ENCODE data around the gene DNAH8. TPM values are rescaled to one million over a fixed set of nuclear protein-coding genes. Genes with fewer than 3 reads are reported as not detected.

DNAH8 gene
- total RNA-seq, 4 donors from 2014 or later = under 0.01 TPM; not detected in 3

DNA sequence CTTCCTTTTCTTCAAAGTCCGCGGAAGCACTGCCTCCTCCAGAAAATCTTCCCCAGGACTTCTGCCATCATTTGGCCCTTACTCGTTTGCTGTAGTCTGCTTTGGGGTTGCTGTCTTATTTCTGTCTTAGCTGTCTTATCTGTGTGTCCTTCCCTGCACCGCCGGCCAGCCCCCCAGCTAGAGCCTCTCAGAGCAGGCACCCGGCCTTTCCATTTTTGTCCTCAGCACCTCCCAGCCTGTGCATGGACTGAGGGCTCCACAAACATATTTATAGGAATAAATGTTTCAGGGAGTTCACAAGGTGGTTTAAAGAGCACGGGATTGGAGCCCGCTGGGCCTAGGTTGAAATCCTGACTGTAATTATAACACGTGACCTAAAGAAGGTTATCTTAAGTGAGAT is 341.6 kb downstream of the DNAH8 start:
- no peaks in the 10 kb centered on the region for H3K9me3 ChIP-seq
- H3K4me3 ChIP-seq = no peak overlapping the region
- TF ChIP-seq, protein P1, sequence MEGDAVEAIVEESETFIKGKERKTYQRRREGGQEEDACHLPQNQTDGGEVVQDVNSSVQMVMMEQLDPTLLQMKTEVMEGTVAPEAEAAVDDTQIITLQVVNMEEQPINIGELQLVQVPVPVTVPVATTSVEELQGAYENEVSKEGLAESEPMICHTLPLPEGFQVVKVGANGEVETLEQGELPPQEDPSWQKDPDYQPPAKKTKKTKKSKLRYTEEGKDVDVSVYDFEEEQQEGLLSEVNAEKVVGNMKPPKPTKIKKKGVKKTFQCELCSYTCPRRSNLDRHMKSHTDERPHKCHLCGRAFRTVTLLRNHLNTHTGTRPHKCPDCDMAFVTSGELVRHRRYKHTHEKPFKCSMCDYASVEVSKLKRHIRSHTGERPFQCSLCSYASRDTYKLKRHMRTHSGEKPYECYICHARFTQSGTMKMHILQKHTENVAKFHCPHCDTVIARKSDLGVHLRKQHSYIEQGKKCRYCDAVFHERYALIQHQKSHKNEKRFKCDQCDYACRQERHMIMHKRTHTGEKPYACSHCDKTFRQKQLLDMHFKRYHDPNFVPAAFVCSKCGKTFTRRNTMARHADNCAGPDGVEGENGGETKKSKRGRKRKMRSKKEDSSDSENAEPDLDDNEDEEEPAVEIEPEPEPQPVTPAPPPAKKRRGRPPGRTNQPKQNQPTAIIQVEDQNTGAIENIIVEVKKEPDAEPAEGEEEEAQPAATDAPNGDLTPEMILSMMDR (IDR thresholded peaks at IDR 0.05) = no peak
- TF ChIP-seq POLR2A (IDR thresholded peaks at IDR 0.05; ENCODE audit: low read depth) (no peak), POLR2AphosphoS5 (IDR thresholded peaks at IDR 0.05) (no peak), EP300 (IDR thresholded peaks at IDR 0.05) (no peak)
- no peaks in the 10 kb centered on the region for H3K36me3 ChIP-seq
- H3K27ac ChIP-seq (replicated peaks in 1 of 4) = no peak overlapping the region
- 92% methylated on average over 9 of the region's 9 CpGs for WGBS
- intact Hi-C loops (cut with DNase I) = no loop called here
- no peaks in the 10 kb centered on the region for H3K4me1 ChIP-seq
- no peak for DNase-seq (ENCODE audit: extremely low spot score)
- peaks cover 0 to 46% (median 0%) of the 10 kb centered on the region in 4 donors for H3K27me3 ChIP-seq

DNA sequence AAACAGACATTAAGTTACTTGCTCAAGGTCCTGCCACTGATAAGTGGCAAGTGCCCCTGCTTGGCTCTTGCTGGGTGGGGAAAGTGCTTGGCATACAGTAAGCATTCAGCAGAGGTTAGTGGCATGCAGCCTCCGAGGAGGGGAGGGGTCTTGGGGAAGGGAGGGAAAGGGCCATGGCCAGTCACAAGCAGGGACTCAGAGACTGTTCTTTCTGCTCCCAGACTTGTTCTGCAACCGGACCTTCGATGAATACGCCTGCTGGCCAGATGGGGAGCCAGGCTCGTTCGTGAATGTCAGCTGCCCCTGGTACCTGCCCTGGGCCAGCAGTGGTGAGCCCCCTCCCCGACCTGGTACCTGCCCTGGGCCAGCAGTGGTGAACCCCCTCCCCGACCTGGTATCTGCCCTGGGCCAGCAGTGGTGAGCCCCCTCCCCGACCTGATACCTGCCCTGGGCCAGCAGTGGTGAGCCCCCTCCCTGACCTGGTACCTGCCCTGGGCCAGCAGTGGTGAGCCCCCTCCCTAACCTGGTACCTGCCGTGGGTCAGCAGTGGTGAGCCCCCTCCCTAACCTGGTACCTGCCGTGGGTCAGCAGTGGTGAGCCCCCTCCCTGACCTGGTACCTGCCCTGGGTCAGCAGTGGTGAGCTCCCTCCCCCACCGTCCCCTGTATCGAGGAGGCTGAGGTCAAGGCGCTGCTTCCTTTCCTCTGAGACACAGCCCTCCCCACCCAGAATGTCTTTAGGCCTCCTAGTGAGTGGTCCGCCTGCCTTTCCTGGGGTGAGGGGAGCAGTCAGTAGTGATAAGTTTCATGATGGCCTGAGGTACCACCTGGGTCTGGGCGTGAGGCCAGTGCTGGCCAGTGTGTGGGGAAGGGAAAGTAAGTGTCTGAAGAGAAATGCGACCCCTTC is 342.4 kb downstream of the DNAH8 start:
- WGBS = 57% methylated on average over 9 of the region's 17 CpGs
- no peak overlapping the region for H3K4me3 ChIP-seq
- no peak for TF ChIP-seq POLR2A (IDR thresholded peaks at IDR 0.05; ENCODE audit: low read depth)
- TF ChIP-seq, protein P1 (IDR thresholded peaks at IDR 0.05) = no peak
- no peaks in the 10 kb centered on the region for H3K4me1 ChIP-seq
- peaks cover 0 to 50% (median 0%) of the 10 kb centered on the region in 4 donors for H3K27me3 ChIP-seq
- no peaks in the 10 kb centered on the region for H3K36me3 ChIP-seq
- H3K9me3 ChIP-seq = no peaks in the 10 kb centered on the region
- intact Hi-C loops (cut with DNase I) = no loop called here
- no peak for DNase-seq (ENCODE audit: extremely low spot score)
- H3K27ac ChIP-seq (replicated peaks in 1 of 4) = no peak overlapping the region

DNA sequence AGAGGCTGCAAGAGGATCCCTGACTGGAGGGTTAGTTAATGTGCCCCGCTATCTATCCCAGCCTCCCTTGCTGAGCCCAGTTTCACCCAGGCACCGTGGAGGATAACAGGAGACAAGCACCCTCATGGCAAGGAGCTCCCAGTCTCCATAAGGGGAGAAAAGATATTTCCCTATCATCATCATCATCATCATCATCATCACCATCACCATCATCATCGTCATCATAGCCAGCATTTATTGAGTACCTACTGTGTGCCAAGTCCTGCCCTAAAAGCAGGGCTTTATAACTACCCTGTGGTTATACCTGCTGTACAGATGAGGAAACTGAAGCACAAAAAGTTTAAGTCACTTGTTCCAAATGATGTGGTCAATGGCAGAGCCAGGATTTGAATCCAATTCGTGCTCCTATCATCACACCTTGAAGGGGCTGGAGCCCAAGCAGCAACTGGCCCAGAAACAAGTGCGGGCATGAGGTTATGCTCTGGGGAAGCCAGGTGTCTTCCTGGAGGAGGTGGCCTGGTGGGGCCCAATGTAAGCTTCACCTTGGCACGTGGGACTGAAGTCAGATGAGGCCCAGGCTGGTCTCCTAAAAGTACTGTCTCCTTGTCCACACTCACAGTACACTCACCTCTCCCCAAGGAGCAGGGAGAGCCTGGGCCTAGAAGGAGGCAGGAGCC is 343.5 kb downstream of the DNAH8 start:
- TF ChIP-seq, protein P1 (IDR thresholded peaks at IDR 0.05) = no peak
- TF ChIP-seq POLR2AphosphoS5 (IDR thresholded peaks at IDR 0.05) (no peak), EP300 (IDR thresholded peaks at IDR 0.05) (no peak), POLR2A (IDR thresholded peaks at IDR 0.05; ENCODE audit: low read depth) (no peak)
- intact Hi-C loops (cut with DNase I) = no loop called here
- Histone ChIP-seq H3K27ac (replicated peaks in 1 of 4) (no peak overlapping the region), H3K36me3 (no peaks in the 10 kb centered on the region), H3K4me3 (no peak overlapping the region), H3K9me3 (no peaks in the 10 kb centered on the region), H3K27me3 (peaks cover 0 to 48% (median 0%) of the 10 kb centered on the region in 4 donors), H3K4me1 (no peaks in the 10 kb centered on the region)
- DNase-seq (ENCODE audit: extremely low spot score) = no peak
- WGBS = 83% methylated on average over 4 of the region's 6 CpGs

DNA sequence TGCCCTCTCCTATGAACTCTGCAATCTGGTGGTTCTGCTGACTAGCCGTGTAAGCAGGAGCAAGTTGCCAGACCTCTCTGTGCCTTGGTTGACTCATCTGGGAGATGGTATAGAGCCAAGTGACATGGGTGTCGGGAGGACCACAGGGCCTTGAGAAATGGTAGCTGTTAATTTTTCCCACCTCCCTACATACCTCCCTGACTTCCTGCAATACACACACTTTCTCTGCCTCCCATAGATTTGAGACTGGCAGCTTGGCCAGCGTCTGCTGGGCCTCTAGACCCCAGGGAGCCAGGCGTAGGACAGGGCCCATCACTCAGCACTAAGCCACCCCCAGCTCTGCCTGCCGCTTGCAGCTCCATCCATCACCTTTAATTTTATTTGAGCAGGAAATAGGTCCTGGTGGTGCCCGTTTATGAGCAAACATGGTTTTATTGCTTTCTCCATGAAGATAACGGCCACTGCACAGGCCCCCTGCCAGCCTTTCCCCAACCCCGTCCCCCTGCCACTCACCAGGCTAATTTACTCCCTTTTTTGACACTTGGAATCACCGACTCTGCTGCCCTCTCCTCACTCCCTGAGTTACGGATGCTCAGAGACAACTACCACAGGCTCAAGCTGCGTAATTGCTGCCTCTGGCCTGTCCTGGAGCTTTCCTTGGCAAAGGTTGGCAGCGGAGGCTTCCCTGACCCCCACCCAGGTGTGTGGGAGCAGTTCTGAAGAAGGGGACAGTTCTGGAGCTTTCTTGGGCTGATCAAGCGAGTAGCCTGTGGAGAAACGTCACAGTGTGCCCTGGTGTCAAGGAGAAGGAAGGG is 344.6 kb downstream of the DNAH8 start:
- H3K4me3 ChIP-seq = no peak overlapping the region
- H3K27ac ChIP-seq (replicated peaks in 1 of 4) = no peak overlapping the region
- no peak for DNase-seq (ENCODE audit: extremely low spot score)
- H3K27me3 ChIP-seq = peaks cover 0 to 37% (median 0%) of the 10 kb centered on the region in 4 donors
- TF ChIP-seq POLR2A (IDR thresholded peaks at IDR 0.05; ENCODE audit: low read depth) (no peak), POLR2AphosphoS5 (IDR thresholded peaks at IDR 0.05) (no peak), EP300 (IDR thresholded peaks at IDR 0.05) (no peak)
- TF ChIP-seq, protein P1 (IDR thresholded peaks at IDR 0.05) = no peak
- H3K4me1 ChIP-seq = no peaks in the 10 kb centered on the region
- intact Hi-C loops (cut with DNase I) = no loop called here
- WGBS = 79% methylated on average over 13 of the region's 14 CpGs
- no peaks in the 10 kb centered on the region for H3K9me3 ChIP-seq
- no peaks in the 10 kb centered on the region for H3K36me3 ChIP-seq

All from esophagus muscularis mucosa (tissue), 4 donors.